ENCODE data around the gene MZF1.
A peak's percentile ranks its signal among the peaks of the same experiment; 100 is the strongest.

Gene MZF1

GRCh38 chr19:58560007-58560887 is 12.9 kb downstream of the MZF1 start:
- H3K36me3 ChIP-seq (ENCODE audit: control insufficient read depth in 1 of 2, insufficient read depth in 2 of 2, low read length in 2 of 2): peaks cover 7 to 10% of the 10 kb centered on the region in 2 donors

GRCh38 chr19:58559275-58560006 is 13.7 kb downstream of the MZF1 start:
- Histone ChIP-seq H3K27me3 (ENCODE audit: control insufficient read depth in 1 of 2, insufficient read depth in 2 of 2, low read length in 2 of 2) (no peaks in the 10 kb centered on the region), H3K9me3 (ENCODE audit: control insufficient read depth in 1 of 2, low read length in 2 of 2) (no peaks in the 10 kb centered on the region), H3K4me1 (ENCODE audit: control insufficient read depth in 1 of 2, insufficient read depth in 2 of 2, low read length in 2 of 2) (peaks cover 54 to 59% of the 10 kb centered on the region in 2 donors), H3K4me3 (ENCODE audit: low read depth in 1 of 2, low read length in 2 of 2) (peak overlapping the region; percentile 93 to 94), H3K27ac (ENCODE audit: low read depth, low read length) (peak overlapping the region; percentile 100), H3K36me3 (ENCODE audit: control insufficient read depth in 1 of 2, insufficient read depth in 2 of 2, low read length in 2 of 2) (peaks cover 7 to 10% of the 10 kb centered on the region in 2 donors), H3K9ac (ENCODE audit: low read depth in 1 of 2, low read length in 2 of 2) (peak overlapping the region; percentile 99)

More at GRCh38 chr19:58560007-58560887, 12.9 kb downstream of the MZF1 start:
- Histone ChIP-seq H3K27me3 (ENCODE audit: control insufficient read depth in 1 of 2, insufficient read depth in 2 of 2, low read length in 2 of 2) (no peaks in the 10 kb centered on the region), H3K9me3 (ENCODE audit: control insufficient read depth in 1 of 2, low read length in 2 of 2) (no peaks in the 10 kb centered on the region), H3K4me1 (ENCODE audit: control insufficient read depth in 1 of 2, insufficient read depth in 2 of 2, low read length in 2 of 2) (peaks cover 52 to 55% of the 10 kb centered on the region in 2 donors), H3K4me3 (ENCODE audit: low read depth in 1 of 2, low read length in 2 of 2) (peak overlapping the region; percentile 93 to 94), H3K27ac (ENCODE audit: low read depth, low read length) (peak overlapping the region; percentile 100), H3K9ac (ENCODE audit: low read depth in 1 of 2, low read length in 2 of 2) (peak overlapping the region; percentile 99)

- H3K27me3 ChIP-seq (ENCODE audit: control insufficient read depth in 1 of 2, insufficient read depth in 2 of 2, low read length in 2 of 2): no peaks in the 10 kb centered on the region
- peak overlapping the region; percentile 99 for H3K9ac ChIP-seq (ENCODE audit: low read depth in 1 of 2, low read length in 2 of 2)
- peak overlapping the region; percentile 93 to 94 for H3K4me3 ChIP-seq (ENCODE audit: low read depth in 1 of 2, low read length in 2 of 2)
- H3K4me1 ChIP-seq (ENCODE audit: control insufficient read depth in 1 of 2, insufficient read depth in 2 of 2, low read length in 2 of 2): peaks cover 58 to 66% of the 10 kb centered on the region in 2 donors
- H3K36me3 ChIP-seq (ENCODE audit: control insufficient read depth in 1 of 2, insufficient read depth in 2 of 2, low read length in 2 of 2): peaks cover 7 to 10% of the 10 kb centered on the region in 2 donors
- peak overlapping the region; percentile 100 for H3K27ac ChIP-seq (ENCODE audit: low read depth, low read length)
- H3K9me3 ChIP-seq (ENCODE audit: control insufficient read depth in 1 of 2, low read length in 2 of 2): no peaks in the 10 kb centered on the region
Measured at GRCh38 chr19:58558623-58559274, 14.4 kb downstream of the MZF1 start.

- Histone ChIP-seq H3K27ac (ENCODE audit: low read depth, low read length) (peak within 1 kb of the TSS; percentile 100), H3K4me1 (ENCODE audit: control insufficient read depth in 1 of 2, insufficient read depth in 2 of 2, low read length in 2 of 2) (peaks cover 55 to 65% of the 10 kb centered on the region in 2 donors)
Measured at GRCh38 chr19:58558066-58558622, 15.0 kb downstream of the MZF1 start, which contains the start of gene UBE2M. Gene UBE2M, minus strand, starts transcription at chr19:58558611. Its CDS starts 230 bp downstream, at chr19:58558381.

GRCh38 chr19:58557221-58558065 is 15.7 kb downstream of the MZF1 start:
- Histone ChIP-seq H3K9me3 (ENCODE audit: control insufficient read depth in 1 of 2, low read length in 2 of 2) (no peaks in the 10 kb centered on the region), H3K4me3 (ENCODE audit: low read depth in 1 of 2, low read length in 2 of 2) (peak overlapping the region; percentile 74 to 90), H3K27ac (ENCODE audit: low read depth, low read length) (peak overlapping the region; percentile 100), H3K27me3 (ENCODE audit: control insufficient read depth in 1 of 2, insufficient read depth in 2 of 2, low read length in 2 of 2) (no peaks in the 10 kb centered on the region), H3K36me3 (ENCODE audit: control insufficient read depth in 1 of 2, insufficient read depth in 2 of 2, low read length in 2 of 2) (peaks cover 7 to 15% of the 10 kb centered on the region in 2 donors), H3K9ac (ENCODE audit: low read depth in 1 of 2, low read length in 2 of 2) (peak overlapping the region; percentile 52 to 97), H3K4me1 (ENCODE audit: control insufficient read depth in 1 of 2, insufficient read depth in 2 of 2, low read length in 2 of 2) (peaks cover 49 to 58% of the 10 kb centered on the region in 2 donors)

More at GRCh38 chr19:58558066-58558622, 15.0 kb downstream of the MZF1 start, which contains the start of gene UBE2M:
- Histone ChIP-seq H3K4me3 (ENCODE audit: low read depth in 1 of 2, low read length in 2 of 2) (peak within 1 kb of the TSS; percentile 93 to 94), H3K9me3 (ENCODE audit: control insufficient read depth in 1 of 2, low read length in 2 of 2) (no peaks in the 10 kb centered on the region), H3K27me3 (ENCODE audit: control insufficient read depth in 1 of 2, insufficient read depth in 2 of 2, low read length in 2 of 2) (no peaks in the 10 kb centered on the region), H3K9ac (ENCODE audit: low read depth in 1 of 2, low read length in 2 of 2) (peak within 1 kb of the TSS; percentile 99), H3K36me3 (ENCODE audit: control insufficient read depth in 1 of 2, insufficient read depth in 2 of 2, low read length in 2 of 2) (peaks cover 7 to 10% of the 10 kb centered on the region in 2 donors)

GRCh38 chr19:58556622-58557220 is 16.4 kb downstream of the MZF1 start:
- Histone ChIP-seq H3K36me3 (ENCODE audit: control insufficient read depth in 1 of 2, insufficient read depth in 2 of 2, low read length in 2 of 2) (peaks cover 14 to 22% of the 10 kb centered on the region in 2 donors), H3K9ac (ENCODE audit: low read depth in 1 of 2, low read length in 2 of 2) (peak overlapping the region; percentile 52 to 97), H3K4me1 (ENCODE audit: control insufficient read depth in 1 of 2, insufficient read depth in 2 of 2, low read length in 2 of 2) (peaks cover 42 to 50% of the 10 kb centered on the region in 2 donors), H3K4me3 (ENCODE audit: low read depth in 1 of 2, low read length in 2 of 2) (peak overlapping the region; percentile 74 to 90), H3K27me3 (ENCODE audit: control insufficient read depth in 1 of 2, insufficient read depth in 2 of 2, low read length in 2 of 2) (no peaks in the 10 kb centered on the region), H3K9me3 (ENCODE audit: control insufficient read depth in 1 of 2, low read length in 2 of 2) (no peaks in the 10 kb centered on the region), H3K27ac (ENCODE audit: low read depth, low read length) (no peak overlapping the region)

GRCh38 chr19:58555920-58556621 is 17.1 kb downstream of the MZF1 start:
- Histone ChIP-seq H3K9ac (ENCODE audit: low read depth in 1 of 2, low read length in 2 of 2) (peak overlapping the region; percentile 51 to 97), H3K27me3 (ENCODE audit: control insufficient read depth in 1 of 2, insufficient read depth in 2 of 2, low read length in 2 of 2) (no peaks in the 10 kb centered on the region), H3K36me3 (ENCODE audit: control insufficient read depth in 1 of 2, insufficient read depth in 2 of 2, low read length in 2 of 2) (peaks cover 19 to 28% of the 10 kb centered on the region in 2 donors), H3K9me3 (ENCODE audit: control insufficient read depth in 1 of 2, low read length in 2 of 2) (no peaks in the 10 kb centered on the region), H3K4me3 (ENCODE audit: low read depth in 1 of 2, low read length in 2 of 2) (peak overlapping the region in 1 of 2 donors; percentile 74), H3K4me1 (ENCODE audit: control insufficient read depth in 1 of 2, insufficient read depth in 2 of 2, low read length in 2 of 2) (peaks cover 40 to 46% of the 10 kb centered on the region in 2 donors), H3K27ac (ENCODE audit: low read depth, low read length) (no peak overlapping the region)

GRCh38 chr19:58555369-58555885 is 17.7 kb downstream of the MZF1 start:
- Histone ChIP-seq H3K36me3 (ENCODE audit: control insufficient read depth in 1 of 2, insufficient read depth in 2 of 2, low read length in 2 of 2) (peaks cover 26 to 35% of the 10 kb centered on the region in 2 donors), H3K4me3 (ENCODE audit: low read depth in 1 of 2, low read length in 2 of 2) (peak overlapping the region; percentile 91 to 100), H3K27ac (ENCODE audit: low read depth, low read length) (peak overlapping the region; percentile 97), H3K4me1 (ENCODE audit: control insufficient read depth in 1 of 2, insufficient read depth in 2 of 2, low read length in 2 of 2) (peaks cover 40 to 46% of the 10 kb centered on the region in 2 donors), H3K9ac (ENCODE audit: low read depth in 1 of 2, low read length in 2 of 2) (peak overlapping the region; percentile 97 to 99), H3K9me3 (ENCODE audit: control insufficient read depth in 1 of 2, low read length in 2 of 2) (no peaks in the 10 kb centered on the region), H3K27me3 (ENCODE audit: control insufficient read depth in 1 of 2, insufficient read depth in 2 of 2, low read length in 2 of 2) (no peaks in the 10 kb centered on the region)
